Motor neuron (in vitro differentiated cells): ENCODE measurements around the gene VIP. TPM values are rescaled to one million over a fixed set of nuclear protein-coding genes. Genes with fewer than 3 reads are reported as not detected.

Experiments used
- ATAC-seq, 8 experiments: fragments of 200-7000 bp; cut with Tn5 transposase; replicated peaks in 6 of 8; 2 replicates each; pipeline ENCODE4 v1.8.0; 2021; ENCODE audit warnings: mild to moderate bottlenecking in 8 of 8, moderate library complexity in 8 of 8
- H3K27ac ChIP-seq, 2 donors: fragments of 250-450 bp; sonication (Bioruptor Pico); 2 replicates each; pipeline ENCODE4 v1.9.0; 2021; ENCODE audit warnings: antibody characterized with exemption in 2 of 2, mild to moderate bottlenecking in 2 of 2, moderate library complexity in 1 of 2
- H3K4me1 ChIP-seq, 2 donors: fragments of 250-450 bp; sonication (Bioruptor Pico); replicated peaks in 1 of 2; 2 replicates each; pipeline ENCODE4 v1.6.1; 2021; ENCODE audit warnings: antibody characterized with exemption in 2 of 2, mild to moderate bottlenecking in 2 of 2, moderate library complexity in 1 of 2
- H3K4me3 ChIP-seq, 5 donors: fragments of 250-450 bp; sonication (Bioruptor Pico); 2 replicates each; pipeline ENCODE4 v1.9.0; 2021; ENCODE audit warnings: antibody characterized with exemption in 5 of 5, mild to moderate bottlenecking in 5 of 5, moderate library complexity in 4 of 5
- WGBS, 10 experiments: fragments of 450-650 bp; shearing (Covaris generic); methylation state at CpG; one replicate each; pipeline ENCODE4 v1.0.0; 2022; 5-methylcytosine and 5-hydroxymethylcytosine counted together
- in situ Hi-C, 9 experiments: fragments of 400-800 bp; cut with MboI; loops; one replicate each; pipeline ENCODE4 v1.15.0; 2021; ENCODE audit warnings: low sequenced_read_pairs in 9 of 9, low pct_unique_long_range_greater_than_20kb in 2 of 9; ENCODE audit not compliant: unreplicated experiment in 9 of 9
- total RNA-seq, 8 experiments: library from RNA; unstranded; fragments of 300-600 nt; gene quantifications; 2 replicates each; pipeline versions ENCODE4 v1.2.3 to v1.2.4, GENCODE V29; 2022

VIP gene
- total RNA-seq, 8 experiments from 2014 or later: 0.29 TPM; not detected in 7

DNA sequence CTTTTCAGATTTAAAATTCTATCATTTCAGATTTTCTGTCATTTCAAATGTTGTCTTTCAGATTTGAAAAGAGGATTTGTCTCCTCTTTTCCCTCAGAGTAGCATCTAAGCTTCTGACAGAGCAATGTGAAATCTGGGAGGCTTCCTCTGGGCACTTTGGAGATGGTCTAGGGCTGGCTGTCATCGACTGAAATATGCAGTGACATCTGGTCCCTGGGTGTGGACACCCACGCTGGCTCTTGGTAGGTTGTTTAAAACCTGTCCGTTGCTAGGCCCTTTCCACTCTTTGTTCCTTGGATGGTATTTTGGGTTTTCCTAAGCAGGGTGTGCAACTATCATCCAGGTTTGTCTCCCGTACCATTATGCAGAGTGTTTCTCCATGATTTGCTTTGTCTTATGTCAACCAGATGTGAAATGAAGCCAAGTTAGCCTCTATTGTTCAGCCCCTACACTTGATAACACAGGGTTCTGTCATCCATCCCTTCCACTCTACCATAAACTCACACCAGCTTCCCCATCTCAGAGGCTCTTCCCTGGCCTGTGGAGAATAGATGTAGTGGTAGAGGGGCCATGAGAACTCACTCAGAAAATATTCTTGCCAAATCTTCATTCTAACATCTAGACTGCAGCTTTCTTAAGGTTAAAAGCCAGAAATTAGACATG lies 5.0 kb upstream of the VIP start:
- ATAC-seq: peak in 1 of 8 experiments; percentile 7
- 20 to 91% (median 76%) methylated on average over 1 to 4 of the region's 4 CpGs; no CpG with 5 or more reads in 2 of the 10 experiments for WGBS, 10 experiments
- in situ Hi-C loops: loop anchor here in 3 of 9 experiments (10.0 to 25.0 kb wide), 3 partner anchors 192 to 209 kb away; no protein-coding TSS in a partner anchor

DNA sequence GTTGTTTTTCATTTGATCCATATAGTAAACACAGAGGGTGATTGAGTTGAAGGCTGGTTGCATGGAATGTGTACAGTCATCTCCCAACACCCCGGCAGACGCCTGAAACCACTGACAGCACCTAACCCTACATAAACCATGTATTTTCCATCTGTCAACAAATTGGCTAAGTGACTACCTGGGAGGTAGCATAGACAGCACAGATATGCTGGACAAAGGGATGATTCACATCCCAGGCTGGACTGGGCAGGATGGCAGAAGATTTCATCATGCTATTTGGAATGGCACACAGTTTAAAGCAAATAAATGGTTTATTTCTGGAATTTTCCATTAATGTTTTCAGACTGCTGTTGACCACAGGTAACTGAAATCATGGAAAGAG lies 4.4 kb upstream of the VIP start:
- WGBS, 10 experiments: 9 to 60% (median 40%) methylated on average over 1 to 2 of the region's 2 CpGs; no CpG with 5 or more reads in 7 of the 10 experiments
- no peak overlapping the region for H3K4me3 ChIP-seq
- no peak overlapping the region for H3K27ac ChIP-seq
- peak in 5 of 8 experiments; percentile 25 to 78 (median 65) for ATAC-seq
- H3K4me1 ChIP-seq: no peaks in the 10 kb centered on the region
- in situ Hi-C loops: loop anchor here in 3 of 9 experiments (10.0 to 25.0 kb wide), 3 partner anchors 191 to 209 kb away; no protein-coding TSS in a partner anchor

More for the DNA sequence above, 5.0 kb upstream of the VIP start:
- no peak overlapping the region for H3K4me3 ChIP-seq
- H3K27ac ChIP-seq: no peak overlapping the region
- no peaks in the 10 kb centered on the region for H3K4me1 ChIP-seq

DNA sequence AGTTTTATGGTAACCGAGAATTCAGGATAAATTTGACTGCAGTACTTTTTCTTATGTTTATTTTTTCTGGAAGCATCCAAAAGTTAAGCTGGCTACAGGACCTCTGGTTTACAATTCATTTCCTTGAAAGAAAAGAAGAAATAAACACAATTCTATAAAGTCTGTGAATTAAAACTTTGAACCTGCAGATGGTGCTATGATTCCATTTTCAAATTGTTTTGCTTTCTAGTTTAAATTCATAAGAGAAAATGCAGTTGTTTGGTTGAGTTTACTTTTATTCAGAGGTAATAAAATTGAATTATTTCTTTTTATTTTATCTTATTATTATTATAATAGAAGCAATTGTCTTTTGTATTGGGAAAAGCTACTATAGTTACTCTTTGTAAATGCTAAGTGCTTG lies 1.8 kb upstream of the VIP start:
- Histone ChIP-seq H3K4me1 (no peaks in the 10 kb centered on the region), H3K27ac (no peak overlapping the region), H3K4me3 (no peak overlapping the region)
- ATAC-seq: no peak
- in situ Hi-C loops: loop anchor here in 3 of 9 experiments (10.0 to 25.0 kb wide), 3 partner anchors 188 to 206 kb away; no protein-coding TSS in a partner anchor
- WGBS, 10 experiments: 0 to 43% (median 19%) methylated on average over 1 of the region's 1 CpG; no CpG with 5 or more reads in 2 of the 10 experiments

DNA sequence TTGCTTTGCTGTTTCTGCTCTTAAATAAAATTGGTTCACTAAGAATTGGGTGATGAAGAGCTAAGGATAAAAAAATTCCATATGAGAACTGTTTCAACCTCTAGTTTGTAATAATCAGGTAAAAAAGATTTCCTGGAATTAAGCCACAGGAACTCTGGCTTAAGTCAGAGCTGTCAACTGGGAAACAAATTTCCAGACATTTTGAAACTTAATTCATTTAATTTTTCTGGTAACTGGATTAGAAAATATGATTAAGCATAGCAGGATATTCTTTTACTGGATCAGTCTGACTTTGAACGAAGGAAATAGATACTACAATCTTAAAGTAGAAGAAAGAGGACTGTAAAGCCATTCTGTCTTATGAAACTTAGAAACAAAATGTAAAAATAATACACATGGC lies 1.3 kb upstream of the VIP start:
- in situ Hi-C loops: loop anchor here in 3 of 9 experiments (10.0 to 25.0 kb wide), 3 partner anchors 188 to 205 kb away; no protein-coding TSS in a partner anchor
- no peaks in the 10 kb centered on the region for H3K4me1 ChIP-seq
- H3K4me3 ChIP-seq: no peak overlapping the region
- 0 to 100% (median 64%) methylated on average over 1 of the region's 1 CpG for WGBS, 10 experiments
- H3K27ac ChIP-seq: no peak overlapping the region
- ATAC-seq: no peak

DNA sequence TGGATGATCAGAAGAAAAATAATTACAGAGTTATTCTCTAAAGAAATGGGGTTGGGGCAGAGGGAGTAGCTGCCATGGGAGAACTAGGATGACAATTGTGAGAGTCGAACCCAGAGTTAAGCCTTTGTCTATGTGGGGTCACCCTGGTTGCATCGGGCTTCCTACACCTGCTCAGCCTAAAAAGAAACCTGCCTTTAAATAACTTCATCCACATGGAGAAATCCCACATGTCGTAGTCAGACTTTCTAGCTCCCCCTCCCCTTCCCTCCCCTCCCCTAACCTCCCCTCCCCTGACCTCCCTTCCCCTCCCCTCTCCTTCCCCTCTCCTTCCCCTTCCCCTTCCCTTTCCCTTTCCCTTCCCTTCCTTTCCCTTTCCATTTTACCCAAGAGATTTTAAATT lies 14.7 kb downstream of the VIP start:
- WGBS, 10 experiments: 0 to 89% (median 46%) methylated on average over 1 to 2 of the region's 3 CpGs; no CpG with 5 or more reads in 6 of the 10 experiments
- Histone ChIP-seq H3K27ac (no peak overlapping the region), H3K4me1 (no peaks in the 10 kb centered on the region), H3K4me3 (no peak overlapping the region)
- in situ Hi-C loops: loop anchor here in 2 of 9 experiments (25.0 kb wide), 1 partner anchor 172 kb away; no protein-coding TSS in a partner anchor
- no peak for ATAC-seq

DNA sequence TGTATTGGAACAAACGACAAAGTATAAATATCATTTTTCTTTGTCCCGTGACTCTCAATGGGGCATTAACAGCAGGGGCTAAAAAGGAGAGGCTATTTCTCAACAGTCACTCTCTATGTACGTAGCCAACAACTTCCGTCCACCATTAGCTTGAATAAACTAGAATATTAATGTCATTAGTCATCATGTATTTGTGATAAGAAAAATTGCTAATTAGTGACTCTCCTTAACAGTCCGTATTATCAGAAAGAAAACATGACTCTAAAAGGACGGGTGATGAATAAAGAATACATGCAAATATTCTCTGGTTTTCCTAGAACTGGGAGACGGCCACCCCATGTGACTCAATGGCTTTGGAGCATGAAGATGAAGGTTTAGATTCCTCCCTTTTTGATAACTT lies 18.6 kb downstream of the VIP start:
- in situ Hi-C loops: loop anchor here in 2 of 9 experiments (25.0 kb wide), 1 partner anchor 168 kb away; no protein-coding TSS in a partner anchor
- Histone ChIP-seq H3K4me3 (no peak overlapping the region), H3K4me1 (no peaks in the 10 kb centered on the region), H3K27ac (no peak overlapping the region)
- no peak for ATAC-seq
- WGBS, 10 experiments: 19 to 95% (median 83%) methylated on average over 2 to 7 of the region's 7 CpGs; no CpG with 5 or more reads in 1 of the 10 experiments

DNA sequence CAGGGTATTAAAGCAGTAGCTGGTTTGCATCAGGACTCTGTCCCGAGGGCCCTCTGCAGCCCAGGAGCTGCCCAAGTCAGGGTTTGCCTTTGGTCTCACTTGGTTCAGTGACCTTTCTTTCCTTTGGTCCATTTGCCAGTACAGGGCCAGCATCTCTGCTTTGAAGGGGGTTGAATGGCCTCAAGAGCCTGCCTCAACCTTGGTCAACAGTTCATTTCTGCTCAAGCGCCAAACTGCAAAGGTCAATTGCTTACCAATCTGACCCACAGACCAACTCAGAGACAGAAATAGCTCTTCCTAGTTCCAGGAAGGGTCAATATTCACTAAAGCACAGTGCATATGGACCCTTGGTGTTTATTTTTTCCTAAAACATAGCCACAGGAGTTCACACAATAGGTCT lies 19.4 kb downstream of the VIP start:
- WGBS, 10 experiments: 40 to 100% (median 86%) methylated on average over 1 to 2 of the region's 2 CpGs; no CpG with 5 or more reads in 5 of the 10 experiments
- no peaks in the 10 kb centered on the region for H3K4me1 ChIP-seq
- in situ Hi-C loops: loop anchor here in 2 of 9 experiments (25.0 kb wide), 1 partner anchor 167 kb away; no protein-coding TSS in a partner anchor
- no peak overlapping the region for H3K4me3 ChIP-seq
- no peak for ATAC-seq
- H3K27ac ChIP-seq: no peak overlapping the region

DNA sequence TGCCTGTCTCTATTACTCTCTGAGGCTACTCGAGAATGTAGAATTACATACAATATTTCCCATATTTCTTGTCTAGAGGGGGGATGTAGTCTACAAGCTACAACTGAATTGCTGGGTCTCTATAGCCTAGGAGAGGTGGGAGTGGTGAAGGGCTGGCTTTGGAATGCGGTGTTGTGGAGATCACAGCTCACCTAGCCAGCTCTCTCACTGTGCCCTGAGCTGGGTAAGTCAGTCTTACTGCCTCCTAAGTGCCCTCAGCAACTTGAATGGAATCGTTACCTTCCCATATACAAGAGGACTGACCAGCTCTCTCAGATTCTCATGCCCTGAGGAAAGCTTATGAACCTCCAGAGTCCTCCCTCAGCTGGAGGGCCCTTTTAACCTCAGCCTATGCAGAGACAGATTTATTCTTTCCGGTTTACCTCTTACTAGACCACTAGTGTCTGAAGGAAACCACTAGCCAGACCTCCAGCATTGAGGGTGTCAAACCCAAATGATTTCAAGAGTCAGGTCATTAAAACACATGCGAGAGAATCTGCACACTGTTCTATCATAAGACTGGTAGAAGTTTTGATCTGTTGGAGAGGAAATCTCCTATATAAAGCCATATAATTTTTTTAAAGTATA lies 20.6 kb downstream of the VIP start:
- no peak overlapping the region for H3K27ac ChIP-seq
- in situ Hi-C loops: loop anchor here in 2 of 9 experiments (25.0 kb wide), 1 partner anchor 166 kb away; no protein-coding TSS in a partner anchor
- H3K4me1 ChIP-seq: no peaks in the 10 kb centered on the region
- WGBS, 10 experiments: 0 to 92% (median 61%) methylated on average over 2 to 4 of the region's 5 CpGs; no CpG with 5 or more reads in 4 of the 10 experiments
- ATAC-seq: no peak
- H3K4me3 ChIP-seq: no peak overlapping the region

DNA sequence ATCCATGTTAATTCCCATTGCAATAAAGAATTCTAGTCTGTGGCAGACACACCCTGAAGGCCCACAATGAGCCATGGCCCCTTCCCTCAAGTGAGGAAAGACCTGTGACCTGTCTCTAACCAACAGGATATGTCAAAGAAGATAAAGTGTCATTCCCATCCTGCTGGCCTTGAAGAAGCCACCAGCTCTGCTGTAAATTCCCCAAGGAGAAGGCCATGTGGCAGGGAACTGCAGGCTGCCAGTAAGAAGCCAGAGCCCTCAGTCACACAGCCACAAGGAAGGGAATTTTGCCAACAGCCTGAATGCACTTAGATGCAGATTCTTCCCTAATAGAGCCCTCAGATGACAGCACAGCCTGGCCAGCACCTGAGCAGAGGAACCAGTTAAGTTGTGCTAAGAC lies 24.8 kb downstream of the VIP start:
- in situ Hi-C loops: no loop called here
- Histone ChIP-seq H3K27ac (no peak overlapping the region), H3K4me1 (no peaks in the 10 kb centered on the region), H3K4me3 (no peak overlapping the region)
- peak in 4 of 8 experiments; percentile 27 to 77 (median 60) for ATAC-seq

DNA sequence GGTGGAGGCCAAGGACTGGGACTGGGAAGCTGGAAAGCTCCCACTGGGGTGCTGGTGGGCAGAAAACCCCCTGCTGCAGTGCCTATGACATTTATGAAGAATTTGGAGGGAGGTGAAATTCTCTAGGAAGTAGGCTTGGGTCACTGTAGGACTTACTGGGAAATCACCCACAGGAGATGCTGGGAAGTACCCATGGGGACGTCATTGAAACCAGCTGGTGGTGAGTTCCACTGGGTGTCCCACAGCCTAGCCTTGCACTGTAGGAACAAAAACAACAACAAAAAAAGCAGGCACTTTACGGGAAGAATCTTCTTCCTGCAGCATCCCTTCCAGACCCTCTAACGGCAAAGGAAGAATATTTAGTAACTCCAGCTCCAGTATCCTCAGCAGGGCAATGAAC lies 26.2 kb downstream of the VIP start:
- in situ Hi-C loops: no loop called here
- Histone ChIP-seq H3K27ac (no peak overlapping the region), H3K4me3 (no peak overlapping the region), H3K4me1 (no peaks in the 10 kb centered on the region)
- no peak for ATAC-seq
- 6 to 100% (median 87%) methylated on average over 1 to 2 of the region's 3 CpGs; no CpG with 5 or more reads in 2 of the 10 experiments for WGBS, 10 experiments

DNA sequence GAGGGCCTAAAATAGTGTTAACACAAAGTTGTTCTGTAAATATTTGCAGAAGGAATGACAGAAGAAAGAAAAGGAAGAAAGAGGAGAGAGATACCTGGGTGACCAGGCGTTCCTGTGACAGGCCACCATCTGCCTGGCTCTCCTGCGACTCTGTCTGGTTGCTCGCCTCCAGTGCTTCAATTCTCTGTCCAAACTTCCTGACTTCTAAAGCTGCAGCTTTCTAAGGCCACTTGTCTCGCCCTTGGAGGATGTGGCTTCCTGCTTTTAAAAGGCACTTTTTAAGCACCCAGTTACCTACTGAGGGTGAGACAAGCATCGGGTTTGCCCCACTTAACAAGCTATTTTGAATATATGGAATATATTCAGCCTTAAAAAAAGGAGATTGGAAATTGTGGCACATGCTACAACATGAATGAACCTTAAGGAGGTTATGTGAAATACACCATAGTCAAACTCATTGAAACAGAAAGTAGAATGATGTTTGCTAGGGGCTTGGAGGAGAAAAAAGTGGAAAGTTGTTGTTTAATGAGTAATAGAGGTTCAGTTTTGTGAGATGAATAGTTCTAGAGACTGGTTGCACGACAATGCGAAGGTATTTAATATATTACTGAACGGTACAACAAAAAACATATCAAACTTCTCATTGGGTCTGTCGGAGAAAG lies 32.8 kb downstream of the VIP start:
- 45 to 100% (median 83%) methylated on average over 1 to 8 of the region's 9 CpGs for WGBS, 10 experiments
- Histone ChIP-seq H3K27ac (no peak overlapping the region), H3K4me1 (no peaks in the 10 kb centered on the region), H3K4me3 (no peak overlapping the region)
- ATAC-seq: no peak
- in situ Hi-C loops: no loop called here

DNA sequence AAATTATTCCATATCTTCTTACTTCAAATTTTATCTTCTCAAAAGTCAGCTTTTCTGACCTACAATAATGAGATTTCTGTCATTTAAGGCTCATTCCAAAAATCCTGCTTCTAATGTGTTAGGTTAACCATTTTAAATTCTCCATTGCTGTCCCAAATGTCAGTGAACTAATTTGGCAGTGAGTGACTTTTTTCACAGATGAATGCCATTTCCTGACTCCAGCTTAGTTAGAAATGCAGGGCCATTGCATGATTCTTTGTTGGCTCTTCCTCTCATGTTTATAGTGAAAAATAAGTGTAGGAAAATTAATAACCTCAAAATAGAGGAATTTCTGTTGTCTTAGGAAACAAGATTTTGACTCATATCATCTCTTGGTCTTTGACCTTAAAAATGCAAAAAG lies 44.1 kb downstream of the VIP start:
- no peak overlapping the region for H3K27ac ChIP-seq
- no peaks in the 10 kb centered on the region for H3K4me1 ChIP-seq
- ATAC-seq: no peak
- H3K4me3 ChIP-seq: no peak overlapping the region
- in situ Hi-C loops: no loop called here

DNA sequence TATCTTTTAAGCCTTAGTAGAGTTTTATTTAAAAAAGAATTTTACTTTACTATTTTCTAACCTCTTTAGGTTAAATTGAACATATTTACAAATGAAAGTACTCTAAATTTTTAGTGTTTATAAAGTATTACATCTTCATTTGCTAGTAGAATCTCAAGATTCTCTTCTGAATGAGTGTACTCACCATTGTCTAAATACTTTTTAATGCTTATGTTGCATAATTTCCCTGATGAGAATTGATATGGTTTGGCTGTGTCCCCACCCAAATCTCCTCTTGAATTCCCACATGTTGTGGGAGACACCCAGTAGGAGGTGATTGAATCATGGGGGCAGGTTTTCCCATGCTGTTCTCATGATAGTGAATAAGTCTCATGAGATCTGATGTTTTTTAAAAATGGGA lies 53.6 kb downstream of the VIP start:
- Histone ChIP-seq H3K27ac (no peak overlapping the region), H3K4me3 (no peak overlapping the region), H3K4me1 (no peaks in the 10 kb centered on the region)
- in situ Hi-C loops: no loop called here
- no peak for ATAC-seq
